Measurements from ENCODE around the gene NCCRP1. TPM values are rescaled to one million over a fixed set of nuclear protein-coding genes. Genes with fewer than 3 reads are reported as not detected.

Gene NCCRP1
- polyA plus RNA-seq, 3 donors, result 1.3 to 4.5 (median 1.7) TPM

GRCh38 chr19:39174558-39175544 is 21.9 kb upstream of the NCCRP1 start:
- DNase-seq (ENCODE audit: extremely low read depth in 1 of 11, low read depth in 9 of 11, low spot score in 4 of 11), result no peak

DNA sequence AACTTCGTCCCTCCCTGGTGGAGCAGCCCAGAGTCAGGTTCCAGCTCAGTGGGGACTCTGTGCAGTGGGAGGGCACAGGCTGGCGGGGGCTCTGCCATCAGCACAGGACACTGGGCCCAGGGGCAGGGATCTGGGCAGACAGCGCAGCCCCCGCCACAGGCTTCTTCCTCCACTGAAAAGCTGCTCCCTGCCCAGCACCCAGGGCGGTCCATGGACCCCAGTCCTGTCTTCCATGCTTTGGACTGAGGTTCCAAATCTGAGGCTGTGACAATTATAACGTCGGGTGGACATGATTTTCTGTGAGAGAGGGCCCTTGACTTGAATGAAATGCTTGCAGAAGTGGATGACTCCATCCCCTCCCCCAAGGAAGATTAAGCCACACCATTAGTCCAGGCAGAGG is 21.2 kb upstream of the NCCRP1 start:
- DNase-seq (ENCODE audit: extremely low read depth in 1 of 11, low read depth in 9 of 11, low spot score in 4 of 11), result no peak

- no peak for DNase-seq (ENCODE audit: extremely low read depth in 1 of 11, low read depth in 9 of 11, low spot score in 4 of 11)
These were observed 19.6 kb upstream of the NCCRP1 start for GRCh38 chr19:39177110-39177699.

DNA sequence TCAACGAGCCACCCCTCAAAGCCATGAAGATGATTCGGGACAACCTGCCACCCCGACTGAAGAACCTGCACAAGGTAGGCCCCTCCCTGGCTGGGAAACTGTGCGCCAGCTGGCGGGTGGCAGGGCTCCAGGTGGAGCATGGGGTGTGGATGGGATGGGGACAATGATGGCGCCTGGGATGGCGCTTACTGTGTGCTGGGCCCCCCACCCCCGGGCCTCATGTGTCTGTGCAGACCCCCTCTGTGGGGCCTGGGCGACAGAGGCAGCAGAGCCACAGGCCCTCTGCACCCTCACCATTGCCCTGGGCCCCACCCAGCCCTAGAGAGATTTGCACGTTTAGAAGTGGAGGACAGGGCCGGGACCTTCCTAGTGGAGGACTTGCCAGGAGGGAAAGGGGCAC is 19.0 kb upstream of the NCCRP1 start:
- no peak for DNase-seq (ENCODE audit: extremely low read depth in 1 of 11, low read depth in 9 of 11, low spot score in 4 of 11)

- DNase-seq (ENCODE audit: extremely low read depth in 1 of 11, low read depth in 9 of 11, low spot score in 4 of 11), result no peak
These were observed 18.3 kb upstream of the NCCRP1 start for GRCh38 chr19:39178296-39179006.

DNA sequence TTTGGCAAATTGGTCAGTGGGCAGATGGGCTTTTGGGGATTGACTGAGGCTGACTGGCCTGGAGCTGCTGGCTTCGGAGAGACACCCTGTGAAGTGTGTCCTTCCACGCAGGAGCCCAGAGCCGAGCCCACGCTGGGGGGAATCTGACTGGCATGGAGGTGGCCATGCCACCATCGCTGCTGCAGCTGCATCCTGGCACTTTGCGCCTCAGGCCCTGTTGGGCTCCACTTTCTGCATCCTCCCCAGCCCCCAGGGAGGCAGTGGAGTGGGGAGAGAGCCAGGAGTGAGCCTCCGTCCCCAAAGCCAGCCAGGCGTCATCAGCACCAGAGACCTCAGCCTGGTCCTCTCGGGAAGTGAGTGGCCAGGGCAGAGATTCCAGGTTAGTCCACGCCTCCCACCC is 17.0 kb upstream of the NCCRP1 start:
- DNase-seq (ENCODE audit: extremely low read depth in 1 of 11, low read depth in 9 of 11, low spot score in 4 of 11), result no peak

- DNase-seq (ENCODE audit: extremely low read depth in 1 of 11, low read depth in 9 of 11, low spot score in 4 of 11), result no peak
These were observed 16.0 kb upstream of the NCCRP1 start for GRCh38 chr19:39180749-39181148.

GRCh38 chr19:39181500-39182173 is 15.1 kb upstream of the NCCRP1 start:
- DNase-seq (ENCODE audit: extremely low read depth in 1 of 11, low read depth in 9 of 11, low spot score in 4 of 11), result no peak

- DNase-seq (ENCODE audit: extremely low read depth in 1 of 11, low read depth in 9 of 11, low spot score in 4 of 11), result no peak
These were observed 14.6 kb upstream of the NCCRP1 start for GRCh38 chr19:39182174-39182505.

GRCh38 chr19:39183104-39183503 is 13.7 kb upstream of the NCCRP1 start:
- DNase-seq (ENCODE audit: extremely low read depth in 1 of 11, low read depth in 9 of 11, low spot score in 4 of 11), result no peak

DNA sequence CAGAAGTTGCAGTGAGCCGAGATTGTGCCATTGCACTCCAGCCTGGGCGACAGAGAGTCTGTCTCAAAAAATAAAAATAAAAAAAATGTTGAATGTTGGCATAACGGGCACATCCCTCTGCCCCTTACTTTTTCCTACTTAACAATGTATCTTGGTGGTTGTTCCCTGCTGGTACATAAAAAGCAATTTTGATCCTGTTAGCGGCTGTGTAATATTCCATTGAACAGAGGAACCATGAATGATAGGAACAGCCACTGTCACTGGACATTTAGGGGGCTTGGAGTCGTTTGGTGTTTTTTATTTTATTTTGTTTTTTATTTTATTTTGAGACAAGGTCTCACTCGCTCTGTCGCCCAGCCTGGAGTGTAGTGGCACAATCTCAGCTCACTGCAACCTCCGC is 10.4 kb upstream of the NCCRP1 start:
- no peak for DNase-seq (ENCODE audit: extremely low read depth in 1 of 11, low read depth in 9 of 11, low spot score in 4 of 11)

- DNase-seq (ENCODE audit: extremely low read depth in 1 of 11, low read depth in 9 of 11, low spot score in 4 of 11), result no peak
These were observed 9.2 kb upstream of the NCCRP1 start for GRCh38 chr19:39187552-39187943.

DNA sequence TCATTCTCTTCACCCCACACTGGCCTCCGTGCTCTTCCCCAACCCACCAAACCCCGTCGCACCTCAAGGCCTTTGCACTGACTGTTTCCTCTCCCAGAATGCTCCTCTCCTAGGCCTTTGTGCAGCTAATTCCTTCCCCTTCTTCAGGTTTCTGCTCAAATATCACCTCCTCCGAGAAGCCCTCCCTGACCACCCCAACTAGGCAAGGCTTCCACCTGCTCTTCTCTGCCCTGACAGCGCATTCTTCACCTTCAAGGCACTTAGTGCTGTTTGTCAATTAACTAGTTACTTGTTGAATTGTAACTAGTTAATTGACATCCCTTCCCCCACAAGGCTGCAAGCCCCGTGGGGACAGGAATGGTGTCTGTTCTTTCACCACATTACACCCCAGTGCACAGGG is 7.8 kb upstream of the NCCRP1 start:
- no peak for DNase-seq (ENCODE audit: extremely low read depth in 1 of 11, low read depth in 9 of 11, low spot score in 4 of 11)

DNA sequence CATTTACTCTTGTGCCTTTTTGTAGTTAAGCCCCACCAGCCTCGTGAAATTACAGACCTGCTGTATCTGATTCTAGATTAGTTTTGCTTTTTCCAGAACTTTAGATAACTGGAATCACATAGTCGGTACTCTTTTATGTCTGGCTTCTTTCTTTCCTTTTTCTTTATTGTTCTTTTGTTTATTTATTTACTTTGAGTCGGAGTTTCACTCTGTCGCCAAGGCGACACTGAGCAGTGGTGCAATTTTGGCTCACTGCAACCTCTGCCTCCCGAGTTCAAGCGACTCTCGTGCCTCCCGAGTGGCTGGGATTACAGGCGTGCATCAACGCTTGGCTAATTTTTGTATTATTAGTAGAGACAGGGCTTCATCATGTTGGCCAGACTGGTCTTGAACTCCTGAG is 6.0 kb upstream of the NCCRP1 start:
- no peak for DNase-seq (ENCODE audit: extremely low read depth in 1 of 11, low read depth in 9 of 11, low spot score in 4 of 11)

GRCh38 chr19:39192846-39193245 is 3.9 kb upstream of the NCCRP1 start:
- DNase-seq (ENCODE audit: extremely low read depth in 1 of 11, low read depth in 9 of 11, low spot score in 4 of 11), result no peak

- DNase-seq (ENCODE audit: extremely low read depth in 1 of 11, low read depth in 9 of 11, low spot score in 4 of 11), result no peak
These were observed 3.0 kb upstream of the NCCRP1 start for GRCh38 chr19:39193803-39194202.

DNA sequence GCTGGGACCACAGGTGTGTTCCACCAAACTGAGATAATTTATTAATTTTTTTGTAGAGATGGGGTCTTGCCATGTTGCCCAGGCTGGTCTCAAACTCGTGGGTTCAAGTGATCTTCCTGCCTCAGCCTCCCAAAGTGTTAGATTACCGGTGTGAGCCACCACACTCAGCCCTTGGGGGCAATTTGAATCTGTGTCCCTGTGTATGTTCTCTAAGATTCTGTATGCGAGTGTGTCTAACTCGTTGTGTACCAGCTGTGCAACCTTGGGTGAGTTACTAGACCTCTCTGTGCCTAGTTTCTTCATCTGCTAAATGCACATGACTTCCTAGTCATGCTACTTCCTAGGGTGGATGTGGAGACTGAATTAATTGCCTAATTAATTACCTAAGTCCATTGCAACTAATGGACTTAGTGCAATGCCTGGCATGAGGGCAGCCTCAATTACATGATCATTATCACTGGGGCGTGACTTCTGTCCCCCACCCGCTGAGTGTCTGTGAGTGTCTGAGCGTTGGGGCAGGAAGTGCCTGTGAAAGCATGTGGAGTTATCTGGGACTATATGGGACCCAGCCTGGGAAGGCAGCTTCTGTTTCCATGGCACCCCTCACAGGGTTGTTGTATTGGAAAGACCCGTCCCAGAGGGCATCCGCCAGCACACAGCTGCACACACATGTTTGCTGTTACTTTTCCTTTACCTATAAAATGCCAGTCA is 1.8 kb upstream of the NCCRP1 start:
- DNase-seq (ENCODE audit: extremely low read depth in 1 of 11, low read depth in 9 of 11, low spot score in 4 of 11), result peak in 1 of 11 donors; percentile 31

DNA sequence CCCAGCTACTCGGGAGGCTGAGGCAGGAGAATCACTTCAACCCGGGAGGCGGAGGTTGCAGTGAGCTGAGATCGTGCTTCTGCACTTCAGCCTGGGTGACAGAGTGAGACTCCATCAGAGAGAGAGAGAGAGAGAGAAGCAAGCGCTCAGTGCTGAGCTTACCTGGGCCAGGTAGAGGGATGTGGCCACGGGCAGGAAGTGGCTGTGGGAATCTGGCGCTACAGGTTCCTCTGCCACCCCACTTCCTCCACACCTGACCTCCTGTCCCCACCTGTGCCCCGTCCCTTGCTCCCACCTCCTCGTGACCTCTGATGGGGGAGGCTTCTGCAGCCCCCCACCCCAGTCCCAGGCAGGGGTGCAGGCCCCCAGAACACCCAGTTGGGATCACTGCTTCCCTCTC is 1.0 kb upstream of the NCCRP1 start:
- no peak for DNase-seq (ENCODE audit: extremely low read depth in 1 of 11, low read depth in 9 of 11, low spot score in 4 of 11)

GRCh38 chr19:39196320-39196719 is 444 bp upstream of the NCCRP1 start:
- DNase-seq (ENCODE audit: extremely low read depth in 1 of 11, low read depth in 9 of 11, low spot score in 4 of 11), result no peak

Measured in renal cortex interstitium (tissue), 11 donors.